A549 (cell line): Measurements from ENCODE around the gene RAB27A.

Experiments used
- CTCF ChIP-seq: fragments of >200 bp; sonication (Bioruptor Twin); formaldehyde crosslinking; IDR thresholded peaks from 3 replicates; pipeline ENCODE4 v1.5.1; 2016
- JUN ChIP-seq, 2 experiments: fragments of >200 bp; sonication (Bioruptor Twin); formaldehyde crosslinking; IDR thresholded peaks; 2 replicates in 1 of 2; 3 replicates in 1 of 2; pipeline ENCODE4 v1.6.1; 2016 to 2017
- NFE2L2 ChIP-seq: fragments of 150-350 bp; conservative IDR thresholded peaks from 2 replicates; pipeline ENCODE4 v1.6.1; 2014; ENCODE audit warnings: low read length

DNA sequence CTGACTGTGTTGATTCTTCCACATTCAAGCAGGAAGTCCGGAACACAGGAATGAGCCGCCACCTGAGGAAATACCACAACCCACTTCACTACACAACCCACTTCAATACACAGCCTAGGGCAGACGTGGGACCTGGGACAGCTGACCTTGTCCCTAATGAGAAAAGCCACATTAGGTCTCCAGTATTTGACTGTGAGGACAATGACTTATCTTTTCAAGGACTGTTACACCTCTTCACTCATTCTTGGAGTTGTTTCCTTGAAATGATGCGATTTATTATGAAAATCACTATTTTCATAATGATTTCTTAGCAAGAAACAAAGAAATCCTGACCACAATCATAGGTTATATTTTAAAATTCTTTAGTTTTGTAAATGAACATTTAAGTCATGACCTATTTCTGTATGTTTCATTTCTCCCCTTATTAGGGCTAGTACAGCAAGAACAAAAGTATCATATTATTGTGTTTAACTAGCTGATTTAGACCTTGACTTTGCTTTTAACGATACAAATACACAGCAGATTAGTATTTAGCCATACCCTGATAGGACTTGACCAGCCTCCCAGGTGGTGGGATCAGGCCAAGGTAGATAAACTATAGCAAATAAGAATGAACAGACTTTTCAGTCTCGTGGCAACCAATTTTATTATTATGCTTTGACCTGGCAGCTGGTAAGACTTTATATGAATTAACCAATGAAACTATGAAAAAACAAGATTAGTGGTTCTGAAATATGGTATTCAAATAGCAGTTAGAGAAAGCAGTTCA is 6.0 kb downstream of the RAB27A start:
- no peak for TF ChIP-seq JUN (IDR thresholded peaks at IDR 0.05)
- TF ChIP-seq CTCF: no peak
- no peak for TF ChIP-seq NFE2L2
